IgD-negative memory B cell (primary cell): ENCODE data around the gene NUP88. TPM values are rescaled to one million over a fixed set of nuclear protein-coding genes. Genes with fewer than 3 reads are reported as not detected.

Experiments
- H3K27ac Mint-ChIP-seq, 3 donors: one replicate each; pipeline ENCODE4 v1.8.0; 2020 to 2022; ENCODE audit warnings: mild to moderate bottlenecking in 3 of 3, mixed read lengths in 3 of 3, moderate library complexity in 1 of 3
- H3K27me3 Mint-ChIP-seq: one replicate; pipeline ENCODE4 v1.8.0; 2021; ENCODE audit warnings: mixed read lengths
- H3K36me3 Mint-ChIP-seq: one replicate; pipeline ENCODE4 v1.8.0; 2020; ENCODE audit warnings: mild to moderate bottlenecking, mixed read lengths
- H3K4me1 Mint-ChIP-seq, 3 donors: one replicate each; pipeline ENCODE4 v1.8.0; 2020 to 2022; ENCODE audit warnings: mixed read lengths in 3 of 3, mild to moderate bottlenecking in 1 of 3
- H3K4me3 Mint-ChIP-seq, 4 donors: one replicate each; pipeline ENCODE4 v1.8.0; 2020 to 2022; ENCODE audit warnings: mild to moderate bottlenecking in 4 of 4, mixed read lengths in 4 of 4, moderate library complexity in 3 of 4
- H3K9me3 Mint-ChIP-seq, 3 donors: one replicate each; pipeline ENCODE4 v1.8.0; 2020 to 2021; ENCODE audit warnings: mixed read lengths in 3 of 3, mild to moderate bottlenecking in 1 of 3
- polyA plus RNA-seq: library from polyadenylated mRNA; unstranded; fragments of 300-500 nt; fragmentation: Illumina TruSeq; gene quantifications from one replicate; pipeline ENCODE4 v1.2.3, GENCODE V29; 2021

Gene NUP88
- polyA plus RNA-seq, 1 donor from 2014 or later, result 188 TPM

- Mint-ChIP-seq H3K27ac (peak overlapping the region in 2 of 3 donors; percentile 4 to 53), H3K9me3 (no peaks in the 10 kb centered on the region), H3K36me3 (peaks cover 6% of the 10 kb centered on the region), H3K27me3 (no peaks in the 10 kb centered on the region), H3K4me1 (no peaks in the 10 kb centered on the region), H3K4me3 (no peak overlapping the region)
Measured at GRCh38 chr17:5396612-5397011, 22.9 kb downstream of the NUP88 start.

GRCh38 chr17:5391678-5392077, 27.8 kb downstream of the NUP88 start:
- peaks cover 9% of the 10 kb centered on the region for H3K36me3 Mint-ChIP-seq
- peak overlapping the region in 2 of 3 donors; percentile 35 to 85 for H3K27ac Mint-ChIP-seq
- peaks cover 0 to 4% (median 3%) of the 10 kb centered on the region in 3 donors for H3K9me3 Mint-ChIP-seq
- H3K4me3 Mint-ChIP-seq, result no peak overlapping the region
- H3K27me3 Mint-ChIP-seq, result no peaks in the 10 kb centered on the region
- H3K4me1 Mint-ChIP-seq, result peaks cover 5 to 9% (median 5%) of the 10 kb centered on the region in 3 donors

GRCh38 chr17:5381542-5381941, 37.9 kb downstream of the NUP88 start:
- Mint-ChIP-seq H3K4me3 (no peak overlapping the region), H3K9me3 (no peaks in the 10 kb centered on the region), H3K36me3 (peaks cover 7% of the 10 kb centered on the region), H3K4me1 (peaks cover 0 to 9% (median 2%) of the 10 kb centered on the region in 3 donors), H3K27ac (peak overlapping the region in 1 of 3 donors; percentile 81), H3K27me3 (no peaks in the 10 kb centered on the region)

DNA sequence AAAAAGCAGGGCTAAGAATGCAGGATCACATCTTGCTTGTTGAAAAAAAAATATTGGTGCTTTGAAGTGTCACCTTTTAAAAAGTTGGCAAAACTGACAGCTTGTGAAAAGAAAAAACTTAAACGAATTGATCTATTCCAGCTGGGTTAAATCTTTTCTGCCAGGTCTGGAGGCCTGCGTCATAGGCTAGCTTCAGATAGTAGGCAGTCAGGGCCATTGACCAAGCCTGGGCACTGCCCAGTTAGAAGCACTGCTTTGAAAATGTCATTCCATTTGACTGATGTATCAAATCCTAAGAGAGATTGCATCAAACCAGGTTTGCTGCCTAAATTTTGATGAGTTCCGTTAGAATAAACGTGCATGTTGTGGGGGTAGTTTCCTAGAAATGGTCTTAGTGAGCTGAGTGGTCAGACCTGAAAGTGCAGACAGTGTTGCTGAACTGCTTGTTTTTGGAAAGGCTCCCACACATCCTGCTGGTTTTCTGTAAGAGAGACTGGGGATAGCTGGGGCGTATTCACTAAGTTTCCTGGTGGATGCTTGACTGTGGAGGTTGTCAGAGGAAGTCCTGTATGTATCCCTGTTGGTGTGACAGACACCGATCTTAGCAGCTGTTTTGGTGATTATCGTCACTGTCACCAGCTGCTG, 38.8 kb downstream of the NUP88 start:
- H3K4me1 Mint-ChIP-seq, result peaks cover 0 to 9% (median 2%) of the 10 kb centered on the region in 3 donors
- H3K27me3 Mint-ChIP-seq, result no peaks in the 10 kb centered on the region
- H3K4me3 Mint-ChIP-seq, result no peak overlapping the region
- no peaks in the 10 kb centered on the region for H3K9me3 Mint-ChIP-seq
- H3K36me3 Mint-ChIP-seq, result peaks cover 7% of the 10 kb centered on the region
- peak overlapping the region; percentile 19 to 81 (median 67) for H3K27ac Mint-ChIP-seq

GRCh38 chr17:5379351-5380107, 39.9 kb downstream of the NUP88 start:
- no peak overlapping the region for H3K4me3 Mint-ChIP-seq
- H3K27ac Mint-ChIP-seq, result peak overlapping the region; percentile 13 to 81 (median 67)
- H3K27me3 Mint-ChIP-seq, result no peaks in the 10 kb centered on the region
- H3K9me3 Mint-ChIP-seq, result no peaks in the 10 kb centered on the region
- peaks cover 7% of the 10 kb centered on the region for H3K36me3 Mint-ChIP-seq
- peaks cover 0 to 9% (median 2%) of the 10 kb centered on the region in 3 donors for H3K4me1 Mint-ChIP-seq

- H3K36me3 Mint-ChIP-seq, result peaks cover 7% of the 10 kb centered on the region
- no peaks in the 10 kb centered on the region for H3K9me3 Mint-ChIP-seq
- H3K4me1 Mint-ChIP-seq, result peaks cover 2 to 9% (median 2%) of the 10 kb centered on the region in 3 donors
- peak overlapping the region in 2 of 3 donors; percentile 81 to 94 for H3K27ac Mint-ChIP-seq
- no peak overlapping the region for H3K4me3 Mint-ChIP-seq
- no peaks in the 10 kb centered on the region for H3K27me3 Mint-ChIP-seq
Measured at GRCh38 chr17:5378566-5379207, 40.8 kb downstream of the NUP88 start.

GRCh38 chr17:5373112-5373511, 46.4 kb downstream of the NUP88 start:
- peak overlapping the region; percentile 35 to 91 (median 78) for H3K27ac Mint-ChIP-seq
- no peaks in the 10 kb centered on the region for H3K9me3 Mint-ChIP-seq
- peak overlapping the region in 1 of 4 donors; percentile 7 for H3K4me3 Mint-ChIP-seq
- H3K4me1 Mint-ChIP-seq, result peaks cover 0 to 8% (median 8%) of the 10 kb centered on the region in 3 donors
- peaks cover 4% of the 10 kb centered on the region for H3K36me3 Mint-ChIP-seq
- no peaks in the 10 kb centered on the region for H3K27me3 Mint-ChIP-seq

- Mint-ChIP-seq H3K4me1 (peaks cover 0 to 8% (median 8%) of the 10 kb centered on the region in 3 donors), H3K4me3 (no peak overlapping the region), H3K36me3 (peaks cover 4% of the 10 kb centered on the region), H3K9me3 (no peaks in the 10 kb centered on the region), H3K27ac (peak overlapping the region in 1 of 3 donors; percentile 49), H3K27me3 (no peaks in the 10 kb centered on the region)
Measured at GRCh38 chr17:5370411-5370810, 49.1 kb downstream of the NUP88 start.

DNA sequence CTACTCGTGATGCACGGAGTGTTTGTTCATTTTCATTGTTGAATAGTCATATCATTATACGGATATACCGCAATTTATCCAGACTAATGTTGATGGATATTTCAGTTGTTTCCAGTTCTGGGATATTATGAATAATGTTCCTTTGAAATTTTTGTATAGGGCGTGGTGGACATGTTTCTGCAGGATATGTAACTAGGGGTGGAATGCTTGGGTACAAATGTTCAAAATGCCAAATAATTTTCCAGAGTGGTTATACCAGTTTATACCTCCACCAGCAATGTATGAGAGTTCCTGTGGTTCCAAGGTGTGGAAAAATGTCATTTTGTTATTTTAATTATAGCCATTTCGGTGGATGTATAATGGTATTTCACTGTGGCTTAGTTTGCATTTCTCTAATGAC, 53.6 kb downstream of the NUP88 start:
- H3K36me3 Mint-ChIP-seq, result peaks cover 7% of the 10 kb centered on the region
- peak overlapping the region in 1 of 3 donors; percentile 3 for H3K27ac Mint-ChIP-seq
- peaks cover 0 to 4% (median 1%) of the 10 kb centered on the region in 3 donors for H3K4me1 Mint-ChIP-seq
- H3K9me3 Mint-ChIP-seq, result no peaks in the 10 kb centered on the region
- H3K27me3 Mint-ChIP-seq, result no peaks in the 10 kb centered on the region
- H3K4me3 Mint-ChIP-seq, result no peak overlapping the region

DNA sequence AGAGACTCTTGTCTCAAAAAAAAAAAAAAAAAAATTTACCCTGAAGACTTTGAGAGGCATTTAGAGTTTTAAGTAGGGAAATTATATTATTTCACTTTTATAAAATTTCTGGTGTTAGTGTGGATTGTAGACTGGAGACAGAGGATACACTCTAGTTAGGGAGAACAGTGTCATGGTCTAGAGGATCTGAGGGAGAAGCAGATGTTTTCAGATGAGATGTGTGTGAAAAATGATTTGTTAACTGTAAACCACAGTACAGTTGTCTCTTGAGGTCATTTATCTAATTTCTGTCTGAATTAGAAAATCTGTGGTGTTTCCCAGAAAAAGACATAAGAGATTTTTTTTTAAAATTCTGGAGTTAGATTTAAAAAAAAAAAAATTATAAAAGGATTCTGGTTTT, 54.8 kb downstream of the NUP88 start:
- no peaks in the 10 kb centered on the region for H3K9me3 Mint-ChIP-seq
- no peak overlapping the region for H3K4me3 Mint-ChIP-seq
- H3K4me1 Mint-ChIP-seq, result peaks cover 0 to 3% (median 1%) of the 10 kb centered on the region in 3 donors
- no peaks in the 10 kb centered on the region for H3K27me3 Mint-ChIP-seq
- peaks cover 7% of the 10 kb centered on the region for H3K36me3 Mint-ChIP-seq
- H3K27ac Mint-ChIP-seq, result no peak overlapping the region

DNA sequence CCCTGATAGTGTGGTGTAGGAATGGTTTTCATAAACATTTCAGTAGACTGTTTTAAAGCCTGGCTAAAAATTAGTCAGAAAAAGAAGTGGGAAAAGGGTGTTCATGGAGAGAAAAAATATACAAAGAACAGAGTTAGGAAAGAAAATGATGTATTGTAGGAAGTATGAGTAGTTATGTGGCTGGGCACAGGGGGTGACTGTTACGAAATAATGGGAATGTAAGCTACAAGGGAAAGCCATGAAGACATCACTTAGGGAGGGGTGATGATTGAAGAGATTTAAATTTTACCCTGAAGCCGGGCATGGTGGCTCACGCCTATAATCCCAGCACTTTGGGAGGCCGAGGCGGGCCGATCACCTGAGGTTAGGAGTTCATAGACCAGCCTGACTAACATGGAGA, 55.3 kb downstream of the NUP88 start:
- Mint-ChIP-seq H3K27ac (peak overlapping the region in 1 of 3 donors; percentile 89), H3K36me3 (peaks cover 4% of the 10 kb centered on the region), H3K9me3 (no peaks in the 10 kb centered on the region), H3K4me3 (no peak overlapping the region), H3K27me3 (no peaks in the 10 kb centered on the region), H3K4me1 (peaks cover 0 to 3% (median 1%) of the 10 kb centered on the region in 3 donors)

GRCh38 chr17:5362162-5362811, 57.2 kb downstream of the NUP88 start:
- peaks cover 3% of the 10 kb centered on the region for H3K36me3 Mint-ChIP-seq
- no peaks in the 10 kb centered on the region for H3K9me3 Mint-ChIP-seq
- no peaks in the 10 kb centered on the region for H3K27me3 Mint-ChIP-seq
- peaks cover 0 to 3% (median 1%) of the 10 kb centered on the region in 3 donors for H3K4me1 Mint-ChIP-seq
- no peak overlapping the region for H3K4me3 Mint-ChIP-seq
- H3K27ac Mint-ChIP-seq, result no peak overlapping the region

GRCh38 chr17:5361426-5361825, 58.0 kb downstream of the NUP88 start:
- Mint-ChIP-seq H3K36me3 (peaks cover 3% of the 10 kb centered on the region), H3K4me1 (peaks cover 0 to 3% (median 1%) of the 10 kb centered on the region in 3 donors), H3K27ac (peak overlapping the region in 1 of 3 donors; percentile 59), H3K4me3 (no peak overlapping the region), H3K27me3 (no peaks in the 10 kb centered on the region), H3K9me3 (no peaks in the 10 kb centered on the region)

GRCh38 chr17:5355421-5356129, 63.9 kb downstream of the NUP88 start:
- H3K4me3 Mint-ChIP-seq, result no peak overlapping the region
- peak overlapping the region in 1 of 3 donors; percentile 37 for H3K27ac Mint-ChIP-seq
- peaks cover 5% of the 10 kb centered on the region for H3K36me3 Mint-ChIP-seq
- no peaks in the 10 kb centered on the region for H3K27me3 Mint-ChIP-seq
- H3K9me3 Mint-ChIP-seq, result no peaks in the 10 kb centered on the region
- H3K4me1 Mint-ChIP-seq, result peaks cover 0 to 1% (median 0%) of the 10 kb centered on the region in 3 donors
